GM19025 (cell line): ENCODE measurements around the gene ATP6V1G2.
A peak's percentile ranks its signal among the peaks of the same experiment; 100 is the strongest.
"Not testable (repeated sequence)": the region's sequence is repeated elsewhere in the genome, so short reads cannot be mapped to it uniquely, and the experiment has no call there.

ENCODE experiments used
- ATAC-seq: cut with Tn5 transposase; IDR thresholded peaks from one replicate; pipeline ENCODE4 v1.9.1; 2021; ENCODE audit warnings: mild to moderate bottlenecking, low read depth, moderate library complexity; ENCODE audit not compliant: unreplicated experiment

The ATP6V1G2 gene

GRCh38 chr6:31546339-31546957, at the start of gene ATP6V1G2:
Gene ATP6V1G2, minus strand, starts transcription at chr6:31546608. Its CDS starts 49 bp downstream, at chr6:31546559.
- no peak for ATAC-seq

GRCh38 chr6:31592396-31592771, 46.0 kb upstream of the ATP6V1G2 start:
- ATAC-seq, result no peak

DNA sequence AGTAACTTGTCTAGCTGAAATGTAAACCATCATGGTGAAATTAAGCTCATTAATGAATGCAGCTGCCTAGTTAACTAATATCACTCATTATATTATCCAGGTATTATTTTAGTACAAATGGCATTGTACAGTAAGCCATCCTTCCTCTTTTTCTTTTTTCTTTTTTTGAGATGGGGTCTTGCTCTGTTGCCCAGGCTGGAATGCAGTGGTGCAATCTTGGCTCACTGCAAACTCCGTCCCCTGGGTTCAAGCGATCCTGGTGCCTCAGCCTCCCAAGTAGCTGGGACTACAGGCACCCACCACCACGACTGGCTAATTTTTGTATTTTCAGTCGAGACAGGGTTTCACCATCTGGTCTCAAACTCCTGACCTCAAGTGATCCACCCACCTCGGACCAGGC, 44.3 kb upstream of the ATP6V1G2 start:
- ATAC-seq, result not testable (repeated sequence)

DNA sequence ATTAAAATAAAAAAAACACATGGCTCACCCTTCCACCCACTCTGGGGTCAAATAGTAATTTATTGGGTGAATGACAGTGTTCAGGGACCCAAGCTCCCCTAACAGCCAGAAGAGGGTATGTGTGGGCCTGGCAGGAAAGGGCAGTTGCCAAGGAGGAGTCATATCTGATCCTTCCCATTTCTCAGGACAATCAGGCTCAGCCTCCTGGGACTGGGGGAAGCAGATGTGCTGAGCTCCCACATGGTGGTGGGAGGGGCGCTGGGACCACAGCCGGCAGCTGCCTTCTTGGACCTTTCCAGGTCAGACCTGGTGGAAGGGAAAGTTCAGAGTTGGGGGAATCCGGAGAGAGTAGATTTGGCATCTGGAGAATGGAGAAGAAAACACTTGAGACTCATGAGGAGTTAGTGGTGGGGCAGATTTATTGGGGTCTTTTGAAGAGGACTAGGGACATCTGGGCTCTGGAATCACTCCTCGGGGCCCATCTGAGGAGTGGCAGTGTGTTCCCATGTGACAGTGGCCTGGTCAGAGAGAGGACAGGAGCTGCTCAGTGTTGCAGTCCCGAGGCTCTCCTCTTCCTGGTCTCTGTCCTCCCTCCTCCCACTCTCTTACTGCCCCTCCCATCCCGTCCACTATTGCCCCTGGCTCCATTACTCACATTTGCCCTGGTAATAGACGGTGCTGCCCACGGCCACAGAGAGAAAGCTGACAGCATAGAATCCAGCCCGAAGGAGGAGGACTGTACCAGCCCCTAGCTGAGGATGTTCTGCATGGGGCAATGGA, 42.7 kb upstream of the ATP6V1G2 start:
- no peak for ATAC-seq

DNA sequence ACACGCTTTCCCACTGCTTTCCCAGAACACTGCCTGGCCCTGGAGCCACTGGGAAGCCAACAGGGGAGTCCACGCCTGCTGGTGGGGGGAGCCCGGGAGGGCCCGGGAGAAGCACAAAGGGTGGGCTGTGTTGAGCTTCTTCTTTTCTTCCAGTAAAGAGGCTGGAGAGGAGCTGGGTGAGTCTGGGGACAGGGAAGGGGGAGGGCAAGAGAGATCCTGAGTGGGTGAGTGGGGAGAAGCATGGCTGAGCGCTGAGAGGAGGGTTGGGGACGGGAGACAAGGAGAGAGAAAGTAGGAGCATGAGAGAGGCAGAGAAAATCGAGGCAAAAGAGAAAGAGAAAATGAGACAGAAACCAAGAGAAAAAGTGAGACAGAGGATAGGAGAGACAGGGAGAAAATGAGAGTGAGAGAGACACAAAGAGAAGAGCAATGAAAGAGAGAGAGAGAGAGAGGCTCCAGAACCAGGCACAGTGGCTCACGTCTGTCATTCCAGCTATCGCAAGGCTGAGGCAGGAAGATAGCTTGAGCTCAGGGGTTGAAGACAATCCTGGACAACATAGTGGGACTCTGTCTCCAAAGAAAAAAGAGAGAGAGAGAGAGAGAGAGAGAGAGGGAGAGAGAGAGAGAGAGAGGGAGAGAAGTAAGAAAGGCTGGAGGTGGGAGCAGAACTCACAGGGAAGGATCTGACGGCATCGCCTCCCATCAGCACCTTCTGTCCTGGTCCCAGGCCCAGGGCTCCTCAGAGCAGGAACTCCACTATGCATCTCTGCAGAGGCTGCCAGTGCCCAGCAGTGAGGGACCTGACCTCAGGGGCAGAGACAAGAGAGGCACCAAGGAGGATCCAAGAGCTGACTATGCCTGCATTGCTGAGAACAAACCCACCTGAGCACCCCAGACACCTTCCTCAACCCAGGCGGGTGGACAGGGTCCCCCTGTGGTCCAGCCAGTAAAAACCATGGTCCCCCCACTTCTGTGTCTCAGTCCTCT, 41.7 kb upstream of the ATP6V1G2 start:
- no peak for ATAC-seq

DNA sequence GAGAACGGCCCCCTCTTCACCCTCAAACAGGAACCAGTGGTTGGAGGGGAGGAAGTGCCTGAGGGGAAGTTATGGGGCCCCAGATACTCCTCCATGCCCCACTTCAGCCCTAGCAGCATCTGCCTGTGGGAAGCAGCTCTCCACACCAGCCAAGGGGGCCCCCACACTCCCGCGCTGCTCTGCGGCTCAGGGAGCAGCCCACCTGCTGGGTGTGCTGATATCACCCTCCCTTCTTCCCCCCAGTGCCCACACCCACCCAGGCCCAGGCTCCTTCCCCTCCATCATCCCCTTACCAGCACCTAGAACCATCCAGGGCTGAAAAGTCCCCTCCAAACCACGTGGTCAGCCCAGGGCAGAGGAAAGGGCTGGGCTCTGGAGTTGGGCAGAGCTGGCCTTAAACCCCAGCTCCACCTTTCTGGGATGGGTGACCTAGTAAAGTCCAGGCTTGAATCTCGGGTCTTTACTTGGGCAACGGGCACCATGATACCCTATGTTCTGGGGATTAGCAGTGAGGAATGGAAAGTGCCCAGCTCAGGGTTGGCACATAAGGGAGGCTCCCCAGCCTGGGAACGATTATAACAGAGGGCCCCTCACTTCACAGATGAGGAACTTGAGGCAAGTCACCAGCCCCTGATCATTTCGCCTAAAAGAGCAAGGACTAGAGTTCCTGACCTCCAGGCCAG, 40.3 kb upstream of the ATP6V1G2 start:
- ATAC-seq, result no peak

- no peak for ATAC-seq
These were observed 39.6 kb upstream of the ATP6V1G2 start, which contains the start of gene LST1 for GRCh38 chr6:31586008-31586407. Gene LST1, plus strand, starts transcription at chr6:31586277. Its CDS starts 1,023 bp downstream, at chr6:31587300.

- ATAC-seq, result no peak
These were observed 39.1 kb upstream of the ATP6V1G2 start for GRCh38 chr6:31585491-31585890.

DNA sequence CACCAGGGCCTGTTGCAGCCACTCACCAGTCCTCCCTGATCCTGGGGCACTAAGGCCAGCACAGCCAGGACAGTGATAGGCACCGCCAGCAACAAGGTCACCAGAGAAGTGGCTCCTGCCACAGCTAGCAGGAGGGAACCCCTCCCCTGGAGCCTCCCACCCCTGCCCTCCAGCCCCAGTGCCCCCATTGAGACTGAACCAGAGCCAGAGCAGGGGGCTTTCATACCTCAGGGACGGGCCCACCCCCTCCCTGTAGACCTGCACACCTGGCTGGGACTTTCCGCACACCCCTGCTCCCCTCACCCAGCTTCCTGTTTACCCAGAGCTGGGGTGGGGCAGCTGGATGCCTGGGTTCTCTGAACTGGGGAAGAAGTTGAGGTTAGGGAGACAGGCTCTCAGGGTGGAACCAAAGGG, 35.8 kb upstream of the ATP6V1G2 start, which contains the start of gene LTB:
TSS of gene LTB (minus strand) at position 195 of the 414 bp plus-strand sequence. CDS start at position 188, 7 bp downstream.
- ATAC-seq, result no peak

DNA sequence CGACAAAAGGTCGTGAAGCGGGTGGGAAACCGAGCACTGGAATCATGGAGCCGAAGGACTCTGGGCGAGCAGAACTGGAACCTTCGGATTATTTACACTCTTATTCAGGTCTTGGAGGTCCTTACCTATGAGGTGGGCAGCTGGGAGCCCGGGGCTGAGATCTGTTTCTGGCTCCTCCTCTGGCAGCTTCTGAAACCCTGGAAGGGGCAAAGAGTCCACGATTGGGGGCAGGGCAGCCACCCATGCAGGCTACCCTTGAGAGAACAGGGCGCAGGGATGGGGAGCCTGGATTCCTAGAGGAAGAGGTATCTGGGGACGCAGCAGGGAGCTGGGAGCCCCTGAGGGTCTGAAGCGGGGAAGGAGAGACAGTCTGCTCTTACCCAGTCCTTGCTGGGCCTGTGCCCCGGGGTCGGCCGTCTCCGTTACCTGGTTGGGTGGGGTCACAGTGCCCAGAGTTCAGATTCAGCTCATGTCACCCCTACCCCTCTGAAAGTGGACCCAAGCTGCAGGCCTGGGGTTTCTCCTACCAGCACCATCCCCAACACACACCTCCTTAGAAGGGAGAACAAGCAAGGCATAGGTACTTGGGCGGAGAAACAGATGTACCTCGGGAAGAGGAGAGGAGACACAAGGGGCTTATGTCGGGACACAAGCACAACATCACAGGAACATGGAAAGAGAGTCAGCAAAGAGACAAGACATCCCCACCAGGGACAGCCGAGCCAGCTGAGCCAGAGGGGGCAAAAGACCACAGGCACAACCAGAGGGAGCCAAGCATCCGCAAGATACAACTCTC, 35.2 kb upstream of the ATP6V1G2 start:
- ATAC-seq, result no peak

GRCh38 chr6:31580807-31581433, 34.5 kb upstream of the ATP6V1G2 start:
- ATAC-seq, result peak; percentile 56

- no peak for ATAC-seq
These were observed 34.0 kb upstream of the ATP6V1G2 start for GRCh38 chr6:31580438-31580740.

DNA sequence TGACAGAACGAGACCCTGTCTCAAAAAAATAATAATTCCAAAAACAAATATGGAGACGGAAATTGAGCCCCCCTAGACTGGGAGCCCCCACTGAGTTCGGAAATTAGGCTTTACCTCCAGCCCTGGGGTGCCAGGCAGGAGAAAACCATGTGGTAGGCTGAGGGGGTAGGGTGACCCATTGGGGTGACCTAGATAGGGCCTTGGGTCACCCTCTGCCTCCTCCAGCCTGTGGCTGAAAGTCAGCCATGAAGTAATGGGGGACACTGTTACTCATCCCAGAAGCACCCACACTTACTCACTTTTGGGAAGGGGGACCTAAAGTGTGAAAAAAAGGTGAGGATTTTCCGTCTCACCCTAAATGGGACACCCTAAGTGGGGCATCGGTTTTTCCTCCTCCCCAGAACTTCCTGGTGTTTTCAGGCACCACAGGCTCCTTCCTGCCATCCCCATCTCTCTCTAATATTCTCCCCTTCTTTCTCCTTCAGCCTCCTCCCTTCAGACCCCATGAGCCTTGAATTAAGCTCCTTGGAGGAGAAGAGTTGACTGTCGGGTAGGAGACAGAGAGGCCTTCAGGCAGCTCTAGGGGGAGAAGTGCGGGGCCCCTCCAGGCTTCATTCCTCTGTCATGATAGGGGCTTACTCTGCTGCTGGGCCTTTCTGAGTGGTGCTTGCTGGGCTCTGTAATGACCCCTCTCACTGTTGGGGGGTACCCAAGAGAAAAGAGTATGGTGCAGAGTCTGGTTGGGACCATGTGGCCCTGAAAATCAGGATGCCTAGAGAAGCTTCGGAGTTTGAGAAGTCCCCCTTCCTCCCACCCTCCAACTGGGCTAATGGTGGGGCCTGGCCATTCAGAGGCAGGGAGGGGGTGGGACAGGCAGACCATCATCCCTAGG, 33.4 kb upstream of the ATP6V1G2 start:
- no peak for ATAC-seq

GRCh38 chr6:31579119-31579505, 32.7 kb upstream of the ATP6V1G2 start:
- no peak for ATAC-seq

GRCh38 chr6:31578184-31579118, 32.0 kb upstream of the ATP6V1G2 start:
- no peak for ATAC-seq

DNA sequence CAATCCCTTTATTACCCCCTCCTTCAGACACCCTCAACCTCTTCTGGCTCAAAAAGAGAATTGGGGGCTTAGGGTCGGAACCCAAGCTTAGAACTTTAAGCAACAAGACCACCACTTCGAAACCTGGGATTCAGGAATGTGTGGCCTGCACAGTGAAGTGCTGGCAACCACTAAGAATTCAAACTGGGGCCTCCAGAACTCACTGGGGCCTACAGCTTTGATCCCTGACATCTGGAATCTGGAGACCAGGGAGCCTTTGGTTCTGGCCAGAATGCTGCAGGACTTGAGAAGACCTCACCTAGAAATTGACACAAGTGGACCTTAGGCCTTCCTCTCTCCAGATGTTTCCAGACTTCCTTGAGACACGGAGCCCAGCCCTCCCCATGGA, 31.2 kb upstream of the ATP6V1G2 start:
- no peak for ATAC-seq
